ENCODE measurements around the gene PIGN.

PIGN gene

GRCh38 chr18:62198259-62198658 is 11.4 kb upstream of the PIGN start:
- no peak for TF ChIP-seq CTCF (IDR thresholded peaks at IDR 0.05; ENCODE audit: low read depth, low read length)
- no peak overlapping the region for H3K4me3 ChIP-seq (ENCODE audit: low read depth, low read length)

GRCh38 chr18:62196980-62197379 is 10.1 kb upstream of the PIGN start:
- H3K4me3 ChIP-seq (ENCODE audit: low read depth, low read length): no peak overlapping the region
- TF ChIP-seq CTCF (IDR thresholded peaks at IDR 0.05; ENCODE audit: low read depth, low read length): no peak

- TF ChIP-seq CTCF (IDR thresholded peaks at IDR 0.05; ENCODE audit: low read depth, low read length): 0 out of 2 replicates have a peak, but pooled peaks have one; percentile 15
- no peak overlapping the region for H3K4me3 ChIP-seq (ENCODE audit: low read depth, low read length)
Measured at GRCh38 chr18:62196079-62196478, 9.2 kb upstream of the PIGN start.

GRCh38 chr18:62189208-62189607 is 2.4 kb upstream of the PIGN start:
- peak overlapping the region; percentile 83 for H3K4me3 ChIP-seq (ENCODE audit: low read depth, low read length)
- TF ChIP-seq CTCF (IDR thresholded peaks at IDR 0.05; ENCODE audit: low read depth, low read length): no peak

- TF ChIP-seq CTCF (IDR thresholded peaks at IDR 0.05; ENCODE audit: low read depth, low read length): no peak
- peak overlapping the region; percentile 83 for H3K4me3 ChIP-seq (ENCODE audit: low read depth, low read length)
Measured at GRCh38 chr18:62187543-62188510, 971 bp upstream of the PIGN start.

GRCh38 chr18:62186499-62186773 is 420 bp downstream of the PIGN start:
- peak overlapping the region; percentile 83 for H3K4me3 ChIP-seq (ENCODE audit: low read depth, low read length)
- no peak for TF ChIP-seq CTCF (IDR thresholded peaks at IDR 0.05; ENCODE audit: low read depth, low read length)

- peak; percentile 94 for TF ChIP-seq CTCF (IDR thresholded peaks at IDR 0.05; ENCODE audit: low read depth, low read length)
- H3K4me3 ChIP-seq (ENCODE audit: low read depth, low read length): no peak overlapping the region
Measured at GRCh38 chr18:62183578-62184195, 3.2 kb downstream of the PIGN start.
